HEK293 (cell line): ENCODE results near the gene PSMD8.

Source experiments
- CTCF ChIA-PET: fragments of 350-600 bp; formaldehyde crosslinking; extraction: SDS; loops from one replicate; lab custom pipeline; 2021; ENCODE audit warnings: antibody characterized with exemption; lab: Yijun Ruan, JAX
- POLR2A ChIA-PET: fragments of 300-600 bp; formaldehyde crosslinking; extraction: SDS; loops from one replicate; lab custom pipeline; 2020; ENCODE audit warnings: antibody characterized with exemption, inconsistent platforms; lab: Yijun Ruan, JAX
- H3K27ac ChIP-seq: fragments of 200-500 bp; sonication (Bioruptor generic); 2 replicates; pipeline ENCODE4 v1.5.1; 2014; ENCODE audit warnings: low read depth, low read length, control low read depth, inconsistent platforms; ENCODE audit errors: extremely low read depth
- H3K36me3 ChIP-seq, 2 experiments: fragments of 200-500 bp in 1 of 2; sonication (Bioruptor generic) in 1 of 2; 1 replicate in 1 of 2; 2 replicates in 1 of 2; pipeline ENCODE4 v1.5.1; 2014 to 2017; ENCODE audit warnings: inconsistent platforms in 2 of 2, low read length in 2 of 2; ENCODE audit not compliant: control insufficient read depth in 2 of 2, insufficient read depth in 1 of 2
- H3K4me1 ChIP-seq: fragments of 200-500 bp; sonication (Bioruptor generic); 2 replicates; pipeline ENCODE4 v1.5.1; 2014; ENCODE audit warnings: mild to moderate bottlenecking, low read length, inconsistent platforms; ENCODE audit not compliant: control insufficient read depth, insufficient read depth
- H3K4me3 ChIP-seq: 2 replicates; pipeline ENCODE4 v1.5.1; 2011; ENCODE audit warnings: low read depth, mild to moderate bottlenecking, control low read depth, low read length, moderate library complexity
- H3K9me3 ChIP-seq: fragments of 200-500 bp; sonication (Bioruptor generic); 2 replicates; pipeline ENCODE4 v1.5.1; 2014; ENCODE audit warnings: low read depth, low read length, inconsistent platforms; ENCODE audit not compliant: control insufficient read depth, insufficient read depth
- BCL11A ChIP-seq: fragments of 450-650 bp; formaldehyde crosslinking; IDR thresholded peaks from 2 replicates; pipeline ENCODE4 v1.5.1; 2016; ENCODE audit warnings: low read depth, missing biosample characterization, missing genetic modification characterization
- BCL6B ChIP-seq: fragments of 450-650 bp; formaldehyde crosslinking; IDR thresholded peaks from 2 replicates; pipeline ENCODE4 v1.5.1; 2017; ENCODE audit warnings: missing biosample characterization, missing genetic modification characterization
- GLIS2 ChIP-seq: fragments of 450-650 bp; formaldehyde crosslinking; IDR thresholded peaks from 2 replicates; pipeline ENCODE4 v1.5.1; 2016; ENCODE audit warnings: missing biosample characterization, missing genetic modification characterization
- HOXD13 ChIP-seq: sonication (generic); formaldehyde crosslinking; IDR thresholded peaks from 2 replicates; pipeline ENCODE4 v1.8.0; 2022; ENCODE audit warnings: missing genetic modification reagents, borderline replicate concordance
- KLF1 ChIP-seq: fragments of 450-650 bp; formaldehyde crosslinking; IDR thresholded peaks from 2 replicates; pipeline ENCODE4 v1.5.1; 2016; ENCODE audit warnings: missing biosample characterization, missing genetic modification characterization
- PRDM1 ChIP-seq: fragments of 450-650 bp; formaldehyde crosslinking; IDR thresholded peaks from 2 replicates; pipeline ENCODE4; 2016; ENCODE audit warnings: missing biosample characterization, missing genetic modification characterization
- WT1 ChIP-seq: fragments of 450-650 bp; formaldehyde crosslinking; IDR thresholded peaks from 2 replicates; pipeline ENCODE4 v1.5.1; 2016; ENCODE audit warnings: missing biosample characterization, missing genetic modification characterization
- ZFHX2 ChIP-seq: fragments of 450-650 bp; formaldehyde crosslinking; conservative IDR thresholded peaks from 2 replicates; pipeline ENCODE4 v1.5.1; 2016; ENCODE audit warnings: missing biosample characterization, missing genetic modification characterization
- ZFP41 ChIP-seq: fragments of 450-650 bp; formaldehyde crosslinking; IDR thresholded peaks from 2 replicates; pipeline ENCODE4 v1.5.1; 2016; ENCODE audit warnings: missing biosample characterization, missing genetic modification characterization, borderline replicate concordance
- ZNF10 ChIP-seq: fragments of 450-650 bp; formaldehyde crosslinking; IDR thresholded peaks from 2 replicates; pipeline ENCODE4 v1.5.1; 2017; ENCODE audit warnings: missing biosample characterization, missing genetic modification characterization
- ZNF133 ChIP-seq: fragments of 450-650 bp; formaldehyde crosslinking; IDR thresholded peaks from 2 replicates; pipeline ENCODE4 v1.5.1; 2016; ENCODE audit warnings: missing biosample characterization, missing genetic modification characterization
- ZNF184 ChIP-seq: fragments of 450-650 bp; IDR thresholded peaks from 2 replicates; pipeline ENCODE4 v1.5.1; 2018; ENCODE audit warnings: missing biosample characterization, mild to moderate bottlenecking, missing genetic modification characterization
- ZNF19 ChIP-seq: fragments of 450-650 bp; formaldehyde crosslinking; IDR thresholded peaks from 2 replicates; pipeline ENCODE4; 2016; ENCODE audit warnings: missing biosample characterization, missing genetic modification characterization, low read depth
- ZNF2 ChIP-seq: fragments of 450-650 bp; formaldehyde crosslinking; IDR thresholded peaks from 2 replicates; pipeline ENCODE4 v1.5.1; 2016; ENCODE audit warnings: missing biosample characterization, missing genetic modification characterization
- ZNF223 ChIP-seq: fragments of 450-650 bp; formaldehyde crosslinking; IDR thresholded peaks from 2 replicates; pipeline ENCODE4 v1.5.1; 2016; ENCODE audit warnings: missing biosample characterization, missing genetic modification characterization
- ZNF23 ChIP-seq: fragments of 450-650 bp; formaldehyde crosslinking; IDR thresholded peaks from 2 replicates; pipeline ENCODE4 v1.5.1; 2016; ENCODE audit warnings: missing biosample characterization, missing genetic modification characterization, borderline replicate concordance
- ZNF239 ChIP-seq: fragments of 450-650 bp; formaldehyde crosslinking; IDR thresholded peaks from 2 replicates; pipeline ENCODE4 v1.5.1; 2016; ENCODE audit warnings: missing biosample characterization, missing genetic modification characterization
- ZNF266 ChIP-seq: fragments of 450-650 bp; formaldehyde crosslinking; IDR thresholded peaks from 2 replicates; pipeline ENCODE4 v1.5.1; 2016; ENCODE audit warnings: missing biosample characterization, missing genetic modification characterization, low read depth
- ZNF274 ChIP-seq, 2 experiments: fragments of 200-500 bp in 1 of 2; fragments of 450-650 bp in 1 of 2; sonication (Bioruptor generic) in 1 of 2; formaldehyde crosslinking in 1 of 2; IDR thresholded peaks; 2 replicates each; pipeline versions ENCODE4 v1.5.1 to v1.6.1; 2014 to 2016; ENCODE audit warnings: borderline replicate concordance in 1 of 2, inconsistent platforms in 1 of 2, low read length in 1 of 2, missing biosample characterization in 1 of 2, missing genetic modification characterization in 1 of 2
- ZNF280D ChIP-seq: fragments of 450-650 bp; formaldehyde crosslinking; IDR thresholded peaks from 2 replicates; pipeline ENCODE4 v1.5.1; 2016; ENCODE audit warnings: missing biosample characterization, missing genetic modification characterization
- ZNF335 ChIP-seq: fragments of 450-650 bp; formaldehyde crosslinking; conservative IDR thresholded peaks from 2 replicates; pipeline ENCODE4 v1.5.1; 2016; ENCODE audit warnings: missing biosample characterization, missing genetic modification characterization
- ZNF362 ChIP-seq: fragments of 450-650 bp; formaldehyde crosslinking; IDR thresholded peaks from 2 replicates; pipeline ENCODE4 v1.5.1; 2016; ENCODE audit warnings: missing biosample characterization, missing genetic modification characterization
- ZNF366 ChIP-seq: fragments of 450-650 bp; formaldehyde crosslinking; conservative IDR thresholded peaks from 2 replicates; pipeline ENCODE4 v1.5.1; 2016; ENCODE audit warnings: missing biosample characterization, missing genetic modification characterization
- ZNF391 ChIP-seq: fragments of 450-650 bp; formaldehyde crosslinking; IDR thresholded peaks from 2 replicates; pipeline ENCODE4 v1.5.1; 2016; ENCODE audit warnings: low read depth, missing biosample characterization, missing genetic modification characterization, borderline replicate concordance
- ZNF416 ChIP-seq: fragments of 450-650 bp; formaldehyde crosslinking; IDR thresholded peaks from 2 replicates; pipeline ENCODE4 v1.5.1; 2016; ENCODE audit warnings: missing biosample characterization, missing genetic modification characterization
- ZNF433 ChIP-seq: fragments of 450-650 bp; formaldehyde crosslinking; IDR thresholded peaks from 2 replicates; pipeline ENCODE4 v1.5.1; 2016; ENCODE audit warnings: missing biosample characterization, missing genetic modification characterization, low read depth
- ZNF501 ChIP-seq: fragments of 450-650 bp; formaldehyde crosslinking; IDR thresholded peaks from 2 replicates; pipeline ENCODE4 v1.5.1; 2016; ENCODE audit warnings: missing biosample characterization, missing genetic modification characterization
- ZNF623 ChIP-seq: fragments of 450-650 bp; formaldehyde crosslinking; IDR thresholded peaks from 2 replicates; pipeline ENCODE4 v1.5.1; 2016; ENCODE audit warnings: missing biosample characterization, missing genetic modification characterization
- ZNF624 ChIP-seq: fragments of 450-650 bp; formaldehyde crosslinking; IDR thresholded peaks from 2 replicates; pipeline ENCODE4 v1.5.1; 2017; ENCODE audit warnings: missing biosample characterization, missing genetic modification characterization
- ZNF670 ChIP-seq: fragments of 450-650 bp; formaldehyde crosslinking; IDR thresholded peaks from 2 replicates; pipeline ENCODE4 v1.5.1; 2016; ENCODE audit warnings: missing biosample characterization, missing genetic modification characterization, low read depth
- ZNF701 ChIP-seq: fragments of 450-650 bp; formaldehyde crosslinking; IDR thresholded peaks from 2 replicates; pipeline ENCODE4 v1.5.1; 2016; ENCODE audit warnings: missing biosample characterization, missing genetic modification characterization
- ZNF707 ChIP-seq: fragments of 450-650 bp; formaldehyde crosslinking; IDR thresholded peaks from 2 replicates; pipeline ENCODE4 v1.5.1; 2016; ENCODE audit warnings: missing biosample characterization, missing genetic modification characterization
- ZNF785 ChIP-seq: fragments of 450-650 bp; formaldehyde crosslinking; IDR thresholded peaks from 2 replicates; pipeline ENCODE4 v1.5.1; 2016; ENCODE audit warnings: missing biosample characterization, missing genetic modification characterization

Gene PSMD8

GRCh38 chr19:38373907-38374331, 452 bp upstream of the PSMD8 start (continued):
- peak; percentile 89 for TF ChIP-seq ZNF362
- TF ChIP-seq KLF1 (tag by site-specific recombination) = no peak
- TF ChIP-seq ZNF23 (tag by site-specific recombination) = no peak
- no peak for TF ChIP-seq ZNF433 (tag by site-specific recombination)
- no peak for TF ChIP-seq ZNF501 (tag by site-specific recombination)
- TF ChIP-seq ZNF10 (tag by site-specific recombination) = 0 out of 2 replicates have a peak, but pooled peaks have one; percentile 24
- no peak for TF ChIP-seq WT1
- TF ChIP-seq ZNF366 (tag by site-specific recombination) = no peak
- TF ChIP-seq, all 188 proteins: peak for 3

- ChIA-PET CTCF (interaction anchor here (0.7 to 4.0 kb wide), 9 partner anchors 28 to 472 kb away, joined by 3 to 37 read pairs (median 12); partner anchors contain the start of genes CATSPERG, FAM98C, SIPA1L3 and WDR87), POLR2A (interaction anchor here (0.9 to 3.7 kb wide), 17 partner anchors 9 to 967 kb away, joined by 3 to 223 read pairs (median 8); partner anchors contain the start of genes CATSPERG, EIF3K, FAM98C and GGN)
- Histone ChIP-seq H3K4me1 (peaks cover 20% of the 10 kb centered on the region), H3K4me3 (peak overlapping the region; percentile 70), H3K9me3 (no peaks in the 10 kb centered on the region), H3K27ac (peak overlapping the region; percentile 93), H3K36me3 (peaks cover 33 to 42% of the 10 kb centered on the region in 2 experiments)
- TF ChIP-seq ZNF670 (tag by site-specific recombination) = no peak
- no peak for TF ChIP-seq ZFP41 (tag by site-specific recombination)
- no peak for TF ChIP-seq BCL6B (tag by site-specific recombination)
- no peak; the same call in 1 of the 2 replicates for TF ChIP-seq ZNF239 (tag by site-specific recombination)
- peak; percentile 47; the same call in 1 of the 2 replicates for TF ChIP-seq ZNF391 (tag by site-specific recombination)
- TF ChIP-seq ZNF274 (IDR thresholded peaks at IDR 0.05; ENCODE audit: low read length) = no peak
- 0 out of 2 replicates have a peak, but pooled peaks have one; percentile 26 for TF ChIP-seq ZNF274 (tag by site-specific recombination; IDR thresholded peaks at IDR 0.05; ENCODE audit: borderline replicate concordance)
- 0 out of 2 replicates have a peak, but pooled peaks have one; percentile 2 for TF ChIP-seq ZNF416 (tag by site-specific recombination)
- no peak for TF ChIP-seq BCL11A (tag by site-specific recombination)
- peak; percentile 96 for TF ChIP-seq GLIS2 (tag by site-specific recombination)
- peak; percentile 82; the same call in 1 of the 2 replicates for TF ChIP-seq ZNF2 (tag by site-specific recombination)
- no peak for TF ChIP-seq ZNF184 (tag by site-specific recombination)
- 0 out of 2 replicates have a peak, but pooled peaks have one; percentile 17 for TF ChIP-seq ZNF701
- TF ChIP-seq ZFHX2 (tag by site-specific recombination) = 0 out of 2 replicates have a peak, but pooled peaks have one; percentile 61
- TF ChIP-seq ZNF785 (tag by site-specific recombination) = no peak
- no peak; the same call in 1 of the 2 replicates for TF ChIP-seq ZNF223 (tag by site-specific recombination)
- TF ChIP-seq ZNF133 (tag by site-specific recombination) = 0 out of 2 replicates have a peak, but pooled peaks have one; percentile 41
- 0 out of 2 replicates have a peak, but pooled peaks have one; percentile 1 for TF ChIP-seq ZNF623 (tag by site-specific recombination)
- TF ChIP-seq ZNF266 = no peak; the same call in 1 of the 2 replicates
- TF ChIP-seq ZNF335 (tag by site-specific recombination) = peak; percentile 8
- no peak for TF ChIP-seq ZNF23 (tag by site-specific recombination)
- 0 out of 2 replicates have a peak, but pooled peaks have one; percentile 48 for TF ChIP-seq ZNF624
- TF ChIP-seq ZNF19 = no peak
- TF ChIP-seq ZNF707 (tag by site-specific recombination) = no peak
- no peak for TF ChIP-seq ZNF280D (tag by site-specific recombination)
- TF ChIP-seq HOXD13 = 0 out of 2 replicates have a peak, but pooled peaks have one; percentile 0
- TF ChIP-seq PRDM1 = no peak
These were observed 725 bp downstream of the PSMD8 start for GRCh38 chr19:38375098-38375493.
